ENCODE results near the gene METTL25B.
A peak's percentile ranks its signal among the peaks of the same experiment; 100 is the strongest.

METTL25B gene

GRCh38 chr1:156712626-156713025 lies 15.6 kb upstream of the METTL25B start:
- DNase-seq (ENCODE audit: low read depth), result no peak
- H3K4me3 ChIP-seq (ENCODE audit: low read depth, low read length), result no peak overlapping the region
- TF ChIP-seq, protein P1, sequence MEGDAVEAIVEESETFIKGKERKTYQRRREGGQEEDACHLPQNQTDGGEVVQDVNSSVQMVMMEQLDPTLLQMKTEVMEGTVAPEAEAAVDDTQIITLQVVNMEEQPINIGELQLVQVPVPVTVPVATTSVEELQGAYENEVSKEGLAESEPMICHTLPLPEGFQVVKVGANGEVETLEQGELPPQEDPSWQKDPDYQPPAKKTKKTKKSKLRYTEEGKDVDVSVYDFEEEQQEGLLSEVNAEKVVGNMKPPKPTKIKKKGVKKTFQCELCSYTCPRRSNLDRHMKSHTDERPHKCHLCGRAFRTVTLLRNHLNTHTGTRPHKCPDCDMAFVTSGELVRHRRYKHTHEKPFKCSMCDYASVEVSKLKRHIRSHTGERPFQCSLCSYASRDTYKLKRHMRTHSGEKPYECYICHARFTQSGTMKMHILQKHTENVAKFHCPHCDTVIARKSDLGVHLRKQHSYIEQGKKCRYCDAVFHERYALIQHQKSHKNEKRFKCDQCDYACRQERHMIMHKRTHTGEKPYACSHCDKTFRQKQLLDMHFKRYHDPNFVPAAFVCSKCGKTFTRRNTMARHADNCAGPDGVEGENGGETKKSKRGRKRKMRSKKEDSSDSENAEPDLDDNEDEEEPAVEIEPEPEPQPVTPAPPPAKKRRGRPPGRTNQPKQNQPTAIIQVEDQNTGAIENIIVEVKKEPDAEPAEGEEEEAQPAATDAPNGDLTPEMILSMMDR (IDR thresholded peaks at IDR 0.05; ENCODE audit: control insufficient read depth, extremely low read depth, insufficient read depth), result no peak

- no peak for DNase-seq (ENCODE audit: low read depth)
- H3K4me3 ChIP-seq (ENCODE audit: low read depth, low read length), result no peak overlapping the region
- TF ChIP-seq, protein P1 (IDR thresholded peaks at IDR 0.05; ENCODE audit: control insufficient read depth, extremely low read depth, insufficient read depth), result no peak
Measured at GRCh38 chr1:156714830-156715229, 13.4 kb upstream of the METTL25B start.

DNA sequence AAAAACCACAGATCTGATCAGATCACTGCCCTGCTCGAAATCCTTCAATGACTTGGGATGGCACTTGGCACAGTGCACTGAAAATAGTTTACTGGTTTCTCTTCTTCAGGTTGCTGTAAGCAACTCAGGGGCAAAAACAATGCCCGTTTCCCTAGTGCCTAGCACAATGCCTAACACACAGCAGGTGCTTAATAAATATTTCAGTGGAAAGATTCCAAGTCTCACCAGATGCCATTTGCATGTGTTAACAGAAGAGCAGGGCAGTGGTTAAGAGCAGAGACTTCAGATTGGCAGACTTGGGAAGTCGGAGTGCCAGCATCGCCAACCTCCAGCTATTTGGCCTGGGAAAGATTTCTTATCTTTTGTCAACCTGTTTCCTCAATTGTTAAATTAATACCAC lies 10.9 kb upstream of the METTL25B start:
- TF ChIP-seq, protein P1 (IDR thresholded peaks at IDR 0.05; ENCODE audit: control insufficient read depth, extremely low read depth, insufficient read depth), result no peak
- DNase-seq (ENCODE audit: low read depth), result no peak
- no peak overlapping the region for H3K4me3 ChIP-seq (ENCODE audit: low read depth, low read length)

DNA sequence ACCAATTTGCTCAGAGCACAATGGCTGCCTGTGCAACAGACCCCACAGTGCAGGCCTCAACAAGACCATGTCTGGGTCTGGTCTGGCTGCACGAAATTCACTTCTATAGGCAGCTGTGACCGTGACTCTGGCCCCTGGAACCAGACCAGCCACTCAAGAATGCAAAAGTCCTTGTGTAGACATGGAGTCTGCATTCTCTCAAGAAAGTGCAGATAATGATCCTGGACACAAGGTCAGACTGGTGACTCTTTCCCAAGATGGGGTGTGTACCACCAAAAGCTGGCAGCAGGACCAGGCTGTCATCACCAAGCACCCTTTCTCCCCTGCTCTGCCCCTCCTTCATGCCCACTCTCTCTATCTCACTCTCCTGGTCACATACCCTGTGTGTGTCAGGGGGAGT lies 7.1 kb upstream of the METTL25B start:
- TF ChIP-seq, protein P1 (IDR thresholded peaks at IDR 0.05; ENCODE audit: control insufficient read depth, extremely low read depth, insufficient read depth), result no peak
- no peak overlapping the region for H3K4me3 ChIP-seq (ENCODE audit: low read depth, low read length)
- no peak for DNase-seq (ENCODE audit: low read depth)

- DNase-seq (ENCODE audit: low read depth), result no peak
- TF ChIP-seq, protein P1 (IDR thresholded peaks at IDR 0.05; ENCODE audit: control insufficient read depth, extremely low read depth, insufficient read depth), result no peak
- no peak overlapping the region for H3K4me3 ChIP-seq (ENCODE audit: low read depth, low read length)
Measured at GRCh38 chr1:156721535-156721934, 6.7 kb upstream of the METTL25B start.

- TF ChIP-seq, protein P1 (IDR thresholded peaks at IDR 0.05; ENCODE audit: control insufficient read depth, extremely low read depth, insufficient read depth), result peak; percentile 96
- peak overlapping the region; percentile 100 for H3K4me3 ChIP-seq (ENCODE audit: low read depth, low read length)
- no peak for DNase-seq (ENCODE audit: low read depth)
Measured at GRCh38 chr1:156725683-156726280, 2.5 kb upstream of the METTL25B start.
